ENCODE results near the gene ZSWIM1. TPM values are rescaled to one million over a fixed set of nuclear protein-coding genes. Genes with fewer than 3 reads are reported as not detected.
"Not testable (repeated sequence)": the region's sequence is repeated elsewhere in the genome, so short reads cannot be mapped to it uniquely, and the experiment has no call there.

Gene ZSWIM1
- total RNA-seq, 1 donor from 2014 or later: 13.3 TPM

DNA sequence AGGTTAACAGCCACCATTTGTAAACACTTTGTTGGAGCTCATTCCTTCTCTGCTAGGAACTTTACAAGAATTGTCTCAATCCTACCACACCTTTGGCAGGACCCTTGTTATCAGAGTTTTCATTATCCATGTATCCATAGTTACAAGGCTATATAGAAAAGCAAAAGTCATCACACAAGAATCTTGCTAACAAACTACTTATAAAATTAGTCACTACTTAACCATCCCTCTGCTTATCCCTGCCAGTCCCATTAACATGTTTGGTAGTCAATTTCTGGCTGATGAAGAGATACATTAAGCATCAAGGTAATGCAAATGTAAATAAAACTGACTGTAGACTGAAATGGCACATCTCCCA, 13.2 kb upstream of the ZSWIM1 start:
- H3K9me3 Mint-ChIP-seq (ENCODE audit: unreplicated experiment): no peaks in the 10 kb centered on the region
- no peak overlapping the region for H3K27ac Mint-ChIP-seq (ENCODE audit: unreplicated experiment)
- H3K4me1 Mint-ChIP-seq (ENCODE audit: unreplicated experiment): no peaks in the 10 kb centered on the region
- TF ChIP-seq, protein P1, sequence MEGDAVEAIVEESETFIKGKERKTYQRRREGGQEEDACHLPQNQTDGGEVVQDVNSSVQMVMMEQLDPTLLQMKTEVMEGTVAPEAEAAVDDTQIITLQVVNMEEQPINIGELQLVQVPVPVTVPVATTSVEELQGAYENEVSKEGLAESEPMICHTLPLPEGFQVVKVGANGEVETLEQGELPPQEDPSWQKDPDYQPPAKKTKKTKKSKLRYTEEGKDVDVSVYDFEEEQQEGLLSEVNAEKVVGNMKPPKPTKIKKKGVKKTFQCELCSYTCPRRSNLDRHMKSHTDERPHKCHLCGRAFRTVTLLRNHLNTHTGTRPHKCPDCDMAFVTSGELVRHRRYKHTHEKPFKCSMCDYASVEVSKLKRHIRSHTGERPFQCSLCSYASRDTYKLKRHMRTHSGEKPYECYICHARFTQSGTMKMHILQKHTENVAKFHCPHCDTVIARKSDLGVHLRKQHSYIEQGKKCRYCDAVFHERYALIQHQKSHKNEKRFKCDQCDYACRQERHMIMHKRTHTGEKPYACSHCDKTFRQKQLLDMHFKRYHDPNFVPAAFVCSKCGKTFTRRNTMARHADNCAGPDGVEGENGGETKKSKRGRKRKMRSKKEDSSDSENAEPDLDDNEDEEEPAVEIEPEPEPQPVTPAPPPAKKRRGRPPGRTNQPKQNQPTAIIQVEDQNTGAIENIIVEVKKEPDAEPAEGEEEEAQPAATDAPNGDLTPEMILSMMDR (IDR thresholded peaks at IDR 0.05): no peak
- H3K27me3 Mint-ChIP-seq (ENCODE audit: unreplicated experiment): no peaks in the 10 kb centered on the region
- no peak for DNase-seq (ENCODE audit: extremely low spot score, unreplicated experiment)
- peaks cover 2% of the 10 kb centered on the region for H3K36me3 Mint-ChIP-seq (ENCODE audit: unreplicated experiment)
- no peak overlapping the region for H3K4me3 Mint-ChIP-seq (ENCODE audit: unreplicated experiment)

DNA sequence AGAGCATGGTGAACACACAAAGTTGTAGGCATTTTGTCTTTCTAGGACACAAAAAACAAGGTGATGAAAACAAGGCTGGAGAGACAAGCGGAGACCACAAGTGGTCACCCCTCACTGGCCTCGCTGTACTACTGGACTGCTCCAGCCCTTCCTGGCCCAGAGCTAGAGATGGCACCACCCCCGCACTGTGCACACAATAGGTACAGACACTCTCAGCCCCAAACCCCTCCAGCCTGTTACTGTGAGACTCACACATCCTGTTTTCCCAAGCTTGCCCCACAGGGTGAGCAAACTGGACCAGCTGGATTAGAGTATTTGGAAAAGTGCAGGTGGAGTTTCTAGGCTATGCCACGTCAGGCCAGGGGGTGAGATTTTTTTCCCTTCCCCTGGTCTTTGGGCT, 8.4 kb upstream of the ZSWIM1 start:
- Mint-ChIP-seq H3K4me1 (ENCODE audit: unreplicated experiment) (no peaks in the 10 kb centered on the region), H3K27me3 (ENCODE audit: unreplicated experiment) (no peaks in the 10 kb centered on the region), H3K9me3 (ENCODE audit: unreplicated experiment) (no peaks in the 10 kb centered on the region), H3K27ac (ENCODE audit: unreplicated experiment) (no peak overlapping the region), H3K4me3 (ENCODE audit: unreplicated experiment) (no peak overlapping the region), H3K36me3 (ENCODE audit: unreplicated experiment) (peaks cover 4% of the 10 kb centered on the region)
- DNase-seq (ENCODE audit: extremely low spot score, unreplicated experiment): no peak
- TF ChIP-seq, protein P1 (IDR thresholded peaks at IDR 0.05): no peak

DNA sequence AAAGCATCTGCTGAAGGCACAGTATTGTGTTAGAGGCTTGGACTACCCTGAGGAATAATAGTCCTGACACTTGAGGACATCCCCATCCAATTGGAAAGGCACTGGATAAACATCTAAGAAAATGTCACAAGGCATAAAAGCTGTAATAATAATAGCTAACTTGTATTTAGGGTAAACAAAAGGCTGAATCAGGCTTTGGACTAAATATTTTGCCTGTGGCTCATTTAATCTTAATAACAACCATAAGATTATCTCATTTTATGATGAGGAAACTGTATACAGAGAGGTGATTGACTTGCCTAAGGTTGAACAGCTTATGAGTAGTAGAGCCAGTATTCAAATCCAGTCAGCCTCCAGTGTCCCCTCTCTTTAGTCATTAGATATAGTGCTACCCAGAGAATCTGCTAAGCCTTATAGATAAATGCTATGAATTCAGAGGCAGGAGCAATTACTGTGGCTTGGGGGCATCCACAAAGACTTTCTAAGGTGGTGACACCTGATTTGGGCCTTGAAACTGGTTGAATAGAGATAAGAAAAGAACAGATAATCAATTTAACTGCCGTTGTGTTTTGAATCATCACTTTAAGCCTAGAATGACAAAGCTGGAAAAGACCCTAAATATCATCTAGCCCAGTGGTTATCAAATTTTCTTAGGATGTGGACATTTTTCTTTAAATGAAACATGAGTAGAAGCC, 7.5 kb upstream of the ZSWIM1 start:
- H3K36me3 Mint-ChIP-seq (ENCODE audit: unreplicated experiment): peaks cover 4% of the 10 kb centered on the region
- H3K4me1 Mint-ChIP-seq (ENCODE audit: unreplicated experiment): no peaks in the 10 kb centered on the region
- no peaks in the 10 kb centered on the region for H3K27me3 Mint-ChIP-seq (ENCODE audit: unreplicated experiment)
- DNase-seq (ENCODE audit: extremely low spot score, unreplicated experiment): no peak
- H3K9me3 Mint-ChIP-seq (ENCODE audit: unreplicated experiment): no peaks in the 10 kb centered on the region
- H3K27ac Mint-ChIP-seq (ENCODE audit: unreplicated experiment): no peak overlapping the region
- TF ChIP-seq, protein P1 (IDR thresholded peaks at IDR 0.05): no peak
- H3K4me3 Mint-ChIP-seq (ENCODE audit: unreplicated experiment): no peak overlapping the region

DNA sequence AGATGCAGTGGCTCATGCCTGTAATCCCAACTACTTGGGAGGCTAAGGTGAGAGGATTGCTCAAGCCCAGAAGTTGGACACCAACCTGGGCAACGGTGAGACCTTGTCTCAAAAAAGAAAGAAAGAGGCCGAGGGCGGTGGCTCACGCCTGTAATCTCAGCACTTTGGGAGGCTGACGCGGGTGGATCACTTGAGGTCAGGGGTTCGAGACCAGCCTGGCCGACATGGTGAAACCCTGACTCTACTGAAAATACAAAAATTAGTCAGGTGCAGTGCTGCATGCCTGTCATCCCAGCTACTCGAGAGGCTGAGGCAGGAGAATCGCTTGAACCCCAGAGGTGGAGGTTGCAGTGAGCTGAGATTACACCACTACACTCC, 6.9 kb upstream of the ZSWIM1 start:
- not testable (repeated sequence) for H3K27me3 Mint-ChIP-seq (ENCODE audit: unreplicated experiment); H3K36me3 Mint-ChIP-seq (ENCODE audit: unreplicated experiment); H3K27ac Mint-ChIP-seq (ENCODE audit: unreplicated experiment); H3K9me3 Mint-ChIP-seq (ENCODE audit: unreplicated experiment); H3K4me1 Mint-ChIP-seq (ENCODE audit: unreplicated experiment); H3K4me3 Mint-ChIP-seq (ENCODE audit: unreplicated experiment); DNase-seq (ENCODE audit: extremely low spot score, unreplicated experiment)

DNA sequence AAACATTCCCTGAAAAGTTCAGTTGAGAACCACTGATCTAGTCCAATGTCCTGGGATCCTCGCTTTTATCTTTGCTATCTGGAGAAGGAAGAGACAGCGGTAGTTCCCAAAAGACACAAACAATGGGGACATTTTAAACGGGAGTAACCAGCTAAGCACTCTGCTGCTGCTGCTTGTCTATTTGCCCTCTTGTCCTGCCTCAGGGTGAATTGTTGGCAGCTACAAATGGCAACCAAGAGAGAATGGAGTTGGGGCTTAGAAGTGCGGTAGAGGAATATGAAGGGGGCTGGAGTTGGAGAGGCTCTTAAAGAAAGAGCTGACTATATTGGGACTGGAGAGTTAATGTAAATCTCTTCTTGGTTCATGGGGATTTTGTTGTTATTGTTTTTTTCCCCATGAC, 6.5 kb upstream of the ZSWIM1 start:
- DNase-seq (ENCODE audit: extremely low spot score, unreplicated experiment): no peak
- Mint-ChIP-seq H3K9me3 (ENCODE audit: unreplicated experiment) (no peaks in the 10 kb centered on the region), H3K36me3 (ENCODE audit: unreplicated experiment) (peaks cover 4% of the 10 kb centered on the region), H3K27ac (ENCODE audit: unreplicated experiment) (no peak overlapping the region), H3K4me1 (ENCODE audit: unreplicated experiment) (no peaks in the 10 kb centered on the region), H3K27me3 (ENCODE audit: unreplicated experiment) (no peaks in the 10 kb centered on the region), H3K4me3 (ENCODE audit: unreplicated experiment) (no peak overlapping the region)
- TF ChIP-seq, protein P1 (IDR thresholded peaks at IDR 0.05): no peak
